GM12864 (cell line): Measurements from ENCODE around the gene TBC1D16.

ENCODE experiments used
- DNase-seq: peaks from one replicate; pipeline ENCODE4 v3.0.0-alpha.2; 2011; ENCODE audit warnings: low read depth
- H3K4me3 ChIP-seq: 2 replicates; pipeline ENCODE4 v1.5.1; 2011; ENCODE audit warnings: mild to moderate bottlenecking, low read depth, low read length, control low read depth
- CTCF ChIP-seq: IDR thresholded peaks from 2 replicates; pipeline ENCODE4 v1.5.1; 2011; ENCODE audit warnings: low read depth, mild to moderate bottlenecking, moderate library complexity, low read length, control low read depth, inconsistent platforms; ENCODE audit errors: missing control alignments

The TBC1D16 gene

DNA sequence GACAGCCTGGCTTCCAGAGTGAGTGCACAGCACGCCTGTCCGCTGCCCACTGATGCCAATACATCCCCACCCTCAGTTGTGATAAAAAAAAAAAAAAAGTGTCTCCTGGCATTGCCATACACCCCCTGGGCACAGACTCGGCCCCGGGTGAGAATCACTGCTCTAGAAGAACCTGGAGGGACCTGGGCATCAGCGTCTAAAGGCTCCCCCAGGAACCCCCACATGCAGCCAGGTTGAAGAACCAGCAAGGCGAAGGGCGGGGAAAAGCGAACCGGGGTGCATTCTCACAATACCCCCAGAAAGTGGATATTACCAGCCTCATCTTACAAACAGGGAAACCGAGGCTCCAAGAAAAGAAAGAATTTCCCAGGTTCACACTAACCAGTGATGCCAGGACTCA is 27.7 kb downstream of the TBC1D16 start:
- no peak for DNase-seq
- no peak overlapping the region for H3K4me3 ChIP-seq
- no peak for TF ChIP-seq CTCF

- TF ChIP-seq CTCF, result no peak
- H3K4me3 ChIP-seq, result no peak overlapping the region
- no peak for DNase-seq
These were observed 28.6 kb downstream of the TBC1D16 start for GRCh38 chr17:80006811-80007752.

- no peak for DNase-seq
- H3K4me3 ChIP-seq, result no peak overlapping the region
- TF ChIP-seq CTCF, result no peak
These were observed 29.3 kb downstream of the TBC1D16 start for GRCh38 chr17:80006339-80006720.

DNA sequence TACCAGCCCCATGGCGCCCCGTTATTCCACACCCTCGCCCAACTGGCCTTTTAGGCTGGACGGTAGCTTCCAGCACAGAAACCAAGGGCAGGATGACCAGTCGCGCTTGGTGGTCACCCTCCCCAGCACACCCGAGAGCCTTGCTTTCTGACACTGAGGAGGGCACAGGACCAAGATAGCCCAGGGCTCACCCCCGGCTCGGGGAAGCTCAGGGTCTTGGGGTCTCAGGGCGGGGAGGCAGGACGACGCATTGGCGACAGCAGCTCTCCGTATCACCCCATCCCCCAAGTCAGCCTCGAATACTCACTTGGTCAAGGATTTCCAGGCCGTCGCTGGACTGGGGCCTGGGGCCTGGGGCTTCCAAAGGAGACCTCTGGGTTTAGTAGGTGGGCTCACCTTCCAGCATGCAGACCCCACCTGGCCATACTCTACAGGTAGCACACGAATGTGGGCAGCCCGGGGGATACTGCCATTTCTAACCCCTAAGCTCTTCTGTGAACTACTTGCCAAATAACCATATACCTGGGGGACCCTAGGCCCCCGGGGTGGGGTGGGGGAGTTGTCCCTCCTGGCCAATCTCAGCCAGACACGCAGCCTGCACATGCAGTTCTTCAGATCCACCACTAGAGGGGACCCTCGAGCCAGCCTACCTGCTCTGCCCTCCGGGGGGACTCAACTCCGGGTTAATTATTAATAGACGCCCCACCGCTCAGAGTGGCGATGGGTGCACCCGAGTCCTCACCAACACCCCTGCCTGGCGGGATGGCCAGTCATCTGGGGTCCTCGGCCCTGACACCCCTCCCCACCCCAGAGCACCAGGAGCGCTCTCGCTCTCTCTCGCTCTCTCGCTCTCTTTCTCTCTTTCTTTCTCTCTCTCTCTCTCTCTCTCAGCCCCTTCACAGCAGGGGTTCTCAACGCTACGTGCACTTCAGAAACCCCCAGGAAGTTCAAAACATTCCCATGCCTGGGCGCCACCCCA is 30.0 kb downstream of the TBC1D16 start:
- DNase-seq, result no peak
- peak; percentile 97 for TF ChIP-seq CTCF
- H3K4me3 ChIP-seq, result no peak overlapping the region

GRCh38 chr17:80003969-80004368 is 31.7 kb downstream of the TBC1D16 start:
- TF ChIP-seq CTCF, result no peak
- DNase-seq, result no peak
- H3K4me3 ChIP-seq, result no peak overlapping the region

DNA sequence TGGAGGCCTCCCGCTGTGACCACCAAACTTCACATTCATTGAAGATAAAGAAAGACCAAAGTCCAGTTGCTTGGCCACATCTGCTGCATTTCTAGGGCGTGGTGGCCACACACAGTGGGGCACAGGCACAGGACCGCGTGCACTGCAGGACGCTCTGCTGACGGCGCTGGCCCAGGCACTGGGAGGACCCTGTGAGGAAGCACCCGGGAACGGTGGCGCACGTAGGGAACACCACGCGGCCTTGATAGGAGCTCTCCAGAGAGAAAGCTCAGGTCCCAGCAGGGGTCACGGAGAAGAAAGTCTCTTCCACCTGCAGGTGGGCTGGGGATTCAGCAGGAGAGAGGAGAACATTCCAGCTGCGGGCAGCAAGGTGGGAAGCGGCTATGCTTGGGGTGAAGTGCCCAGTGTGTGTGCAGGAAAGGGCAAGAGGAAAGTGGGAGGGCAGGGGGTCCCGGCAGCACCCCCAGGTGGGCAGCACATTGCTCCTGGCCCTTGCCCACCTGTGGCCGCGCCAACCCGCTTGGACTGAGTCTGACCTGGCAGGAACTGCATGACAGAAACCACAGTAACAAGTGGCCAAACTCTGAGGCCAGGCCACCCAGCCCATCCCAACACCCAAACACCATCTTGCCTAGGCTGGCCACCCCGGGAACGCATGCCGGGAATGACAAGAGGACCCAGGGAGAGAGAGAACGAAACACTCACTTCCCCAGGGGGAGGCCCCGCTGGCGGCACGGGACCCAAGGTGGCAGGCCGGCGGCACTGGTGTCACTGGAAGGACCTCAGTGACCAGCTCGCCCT is 32.8 kb downstream of the TBC1D16 start:
- DNase-seq, result no peak
- no peak overlapping the region for H3K4me3 ChIP-seq
- TF ChIP-seq CTCF, result no peak
